ENCODE measurements around the gene ZNF546.

Gene ZNF546

GRCh38 chr19:40013991-40014390 lies 17.1 kb downstream of the ZNF546 start:
- Histone ChIP-seq H3K27ac (no peak overlapping the region), H3K9me3 (peaks cover 21 to 83% (median 44%) of the 10 kb centered on the region in 3 donors), H3K36me3 (peaks cover 59 to 88% (median 77%) of the 10 kb centered on the region in 3 donors), H3K4me1 (no peaks in the 10 kb centered on the region), H3K27me3 (no peaks in the 10 kb centered on the region), H3K4me3 (no peak overlapping the region)
- no peak for DNase-seq
- no peak for TF ChIP-seq CTCF (IDR thresholded peaks at IDR 0.05)
- intact Hi-C loops (cut with DNase I; ENCODE audit: low total_unique reads): no loop called here

- no peak overlapping the region for H3K27ac ChIP-seq
- no peak for DNase-seq
- no peak overlapping the region for H3K4me3 ChIP-seq
- H3K27me3 ChIP-seq: no peaks in the 10 kb centered on the region
- peaks cover 10 to 99% (median 74%) of the 10 kb centered on the region in 3 donors for H3K9me3 ChIP-seq
- intact Hi-C loops (cut with DNase I; ENCODE audit: low total_unique reads): no loop called here
- no peaks in the 10 kb centered on the region for H3K4me1 ChIP-seq
- TF ChIP-seq CTCF (IDR thresholded peaks at IDR 0.05): no peak
- H3K36me3 ChIP-seq: peaks cover 0 to 37% (median 28%) of the 10 kb centered on the region in 3 donors
These were observed 27.1 kb downstream of the ZNF546 start for GRCh38 chr19:40023969-40024368.

GRCh38 chr19:40025938-40026596 lies 29.2 kb downstream of the ZNF546 start:
- peaks cover 0 to 40% (median 28%) of the 10 kb centered on the region in 3 donors for H3K36me3 ChIP-seq
- no peak overlapping the region for H3K4me3 ChIP-seq
- TF ChIP-seq CTCF (IDR thresholded peaks at IDR 0.05): no peak
- no peak overlapping the region for H3K27ac ChIP-seq
- DNase-seq: no peak
- intact Hi-C loops (cut with DNase I; ENCODE audit: low total_unique reads): no loop called here
- H3K27me3 ChIP-seq: no peaks in the 10 kb centered on the region
- peaks cover 15 to 99% (median 87%) of the 10 kb centered on the region in 3 donors for H3K9me3 ChIP-seq
- no peaks in the 10 kb centered on the region for H3K4me1 ChIP-seq

GRCh38 chr19:40026597-40026970 lies 29.7 kb downstream of the ZNF546 start:
- no peak for DNase-seq
- H3K9me3 ChIP-seq: peaks cover 18 to 99% (median 87%) of the 10 kb centered on the region in 3 donors
- H3K27ac ChIP-seq: no peak overlapping the region
- no peaks in the 10 kb centered on the region for H3K4me1 ChIP-seq
- no peak for TF ChIP-seq CTCF (IDR thresholded peaks at IDR 0.05)
- H3K27me3 ChIP-seq: no peaks in the 10 kb centered on the region
- intact Hi-C loops (cut with DNase I; ENCODE audit: low total_unique reads): no loop called here
- no peak overlapping the region for H3K4me3 ChIP-seq
- peaks cover 0 to 44% (median 29%) of the 10 kb centered on the region in 3 donors for H3K36me3 ChIP-seq

- TF ChIP-seq CTCF (IDR thresholded peaks at IDR 0.05): no peak
- peaks cover 0 to 68% (median 67%) of the 10 kb centered on the region in 3 donors for H3K36me3 ChIP-seq
- no peak for DNase-seq
- peaks cover 24 to 86% (median 74%) of the 10 kb centered on the region in 3 donors for H3K9me3 ChIP-seq
- intact Hi-C loops (cut with DNase I; ENCODE audit: low total_unique reads): no loop called here
- H3K4me3 ChIP-seq: no peak overlapping the region
- no peaks in the 10 kb centered on the region for H3K4me1 ChIP-seq
- no peaks in the 10 kb centered on the region for H3K27me3 ChIP-seq
- H3K27ac ChIP-seq: no peak overlapping the region
These were observed 37.2 kb downstream of the ZNF546 start for GRCh38 chr19:40033989-40034560.

Measured in tibial artery (tissue), 4 donors.